Immature natural killer cell (primary cell): ENCODE measurements around the gene USP17L30. TPM values are rescaled to one million over a fixed set of nuclear protein-coding genes. Genes with fewer than 3 reads are reported as not detected.
A peak's percentile ranks its signal among the peaks of the same experiment; 100 is the strongest.
"Not testable (repeated sequence)": the region's sequence is repeated elsewhere in the genome, so short reads cannot be mapped to it uniquely, and the experiment has no call there.

Source experiments
- DNase-seq, 3 donors: peaks; one replicate each; pipeline ENCODE4 v3.0.0; 2022; ENCODE audit warnings: mixed read lengths in 1 of 3
- H3K27ac Mint-ChIP-seq, 6 donors: one replicate each; pipeline ENCODE4 v1.8.0; 2020; ENCODE audit warnings: mixed read lengths in 6 of 6, mild to moderate bottlenecking in 5 of 6, inconsistent platforms in 4 of 6, moderate library complexity in 3 of 6
- H3K27me3 Mint-ChIP-seq, 3 donors: one replicate each; pipeline ENCODE4 v1.8.0; 2020 to 2021; ENCODE audit warnings: low read depth in 3 of 3, mild to moderate bottlenecking in 3 of 3, mixed read lengths in 3 of 3, moderate library complexity in 3 of 3, inconsistent platforms in 1 of 3
- H3K36me3 Mint-ChIP-seq, 3 donors: one replicate each; pipeline ENCODE4 v1.8.0; 2020; ENCODE audit warnings: mixed read lengths in 3 of 3, inconsistent platforms in 2 of 3, mild to moderate bottlenecking in 2 of 3
- H3K4me1 Mint-ChIP-seq, 2 donors: one replicate each; pipeline ENCODE4 v1.8.0; 2020; ENCODE audit warnings: inconsistent platforms in 2 of 2, mild to moderate bottlenecking in 2 of 2, mixed read lengths in 2 of 2, moderate library complexity in 1 of 2
- H3K4me3 Mint-ChIP-seq, 5 donors: one replicate each; pipeline ENCODE4 v1.8.0; 2020; ENCODE audit warnings: mild to moderate bottlenecking in 5 of 5, mixed read lengths in 5 of 5, inconsistent platforms in 3 of 5, moderate library complexity in 3 of 5
- H3K9me3 Mint-ChIP-seq, 6 donors: one replicate each; pipeline ENCODE4 v1.8.0; 2020; ENCODE audit warnings: mild to moderate bottlenecking in 6 of 6, mixed read lengths in 6 of 6, inconsistent platforms in 4 of 6, moderate library complexity in 3 of 6
- polyA plus RNA-seq, 3 donors: library from polyadenylated mRNA; unstranded; fragments of 300-500 nt; fragmentation: Illumina TruSeq; gene quantifications; one replicate each; pipeline ENCODE4 v1.2.3, GENCODE V29; 2021

The USP17L30 gene, protein sequence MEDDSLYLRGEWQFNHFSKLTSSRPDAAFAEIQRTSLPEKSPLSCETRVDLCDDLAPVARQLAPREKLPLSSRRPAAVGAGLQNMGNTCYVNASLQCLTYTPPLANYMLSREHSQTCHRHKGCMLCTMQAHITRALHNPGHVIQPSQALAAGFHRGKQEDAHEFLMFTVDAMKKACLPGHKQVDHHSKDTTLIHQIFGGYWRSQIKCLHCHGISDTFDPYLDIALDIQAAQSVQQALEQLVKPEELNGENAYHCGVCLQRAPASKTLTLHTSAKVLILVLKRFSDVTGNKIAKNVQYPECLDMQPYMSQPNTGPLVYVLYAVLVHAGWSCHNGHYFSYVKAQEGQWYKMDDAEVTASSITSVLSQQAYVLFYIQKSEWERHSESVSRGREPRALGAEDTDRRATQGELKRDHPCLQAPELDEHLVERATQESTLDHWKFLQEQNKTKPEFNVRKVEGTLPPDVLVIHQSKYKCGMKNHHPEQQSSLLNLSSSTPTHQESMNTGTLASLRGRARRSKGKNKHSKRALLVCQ
- polyA plus RNA-seq: not detected

DNA sequence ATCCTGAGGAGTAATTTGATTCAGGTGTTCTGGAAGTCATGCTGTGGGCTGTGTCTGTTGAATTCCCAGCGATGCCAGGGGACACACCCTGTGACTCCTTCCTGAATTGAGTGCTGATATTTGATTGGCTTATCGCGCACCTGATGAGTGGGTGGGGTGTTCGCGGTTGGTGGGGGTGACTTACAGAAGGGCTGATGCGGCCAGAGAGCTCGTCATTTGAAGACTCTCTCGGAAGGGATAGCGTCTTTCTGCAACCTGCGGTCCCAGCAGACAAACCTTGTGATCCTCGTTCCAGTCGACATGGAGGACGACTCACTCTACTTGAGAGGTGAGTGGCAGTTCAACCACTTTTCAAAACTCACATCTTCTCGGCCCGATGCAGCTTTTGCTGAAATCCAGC, at the start of gene USP17L30:
Gene USP17L30, plus strand, starts transcription at position 301 of the 400 bp plus-strand sequence. Its CDS starts 0 bp downstream, at position 301.
- not testable (repeated sequence) for DNase-seq, H3K27me3 Mint-ChIP-seq, H3K27ac Mint-ChIP-seq, H3K4me1 Mint-ChIP-seq, H3K9me3 Mint-ChIP-seq, H3K4me3 Mint-ChIP-seq, H3K36me3 Mint-ChIP-seq

DNA sequence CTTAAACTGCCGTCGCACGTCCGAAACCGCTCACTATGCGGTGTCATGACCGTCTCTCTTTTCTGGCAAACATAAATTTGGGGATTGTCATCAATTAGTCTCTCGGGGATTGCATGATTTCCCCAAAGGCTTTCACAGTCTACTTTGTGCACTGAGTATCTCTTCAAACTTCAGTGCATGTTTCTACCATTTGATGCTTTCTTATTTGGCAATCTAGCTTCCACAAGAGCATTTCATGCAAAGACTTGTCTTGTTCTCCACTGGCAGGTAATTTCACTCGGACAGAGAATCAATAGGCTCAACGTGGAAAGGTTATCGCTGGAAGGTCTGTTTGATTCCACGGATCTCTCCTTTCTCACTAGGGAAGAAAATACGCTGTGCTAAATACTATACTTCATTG, 38.7 kb upstream of the USP17L30 start:
- not testable (repeated sequence) for H3K4me1 Mint-ChIP-seq, H3K36me3 Mint-ChIP-seq, H3K27ac Mint-ChIP-seq, H3K4me3 Mint-ChIP-seq, H3K27me3 Mint-ChIP-seq, H3K9me3 Mint-ChIP-seq
- peak in 1 of 3 donors; percentile 0 for DNase-seq

DNA sequence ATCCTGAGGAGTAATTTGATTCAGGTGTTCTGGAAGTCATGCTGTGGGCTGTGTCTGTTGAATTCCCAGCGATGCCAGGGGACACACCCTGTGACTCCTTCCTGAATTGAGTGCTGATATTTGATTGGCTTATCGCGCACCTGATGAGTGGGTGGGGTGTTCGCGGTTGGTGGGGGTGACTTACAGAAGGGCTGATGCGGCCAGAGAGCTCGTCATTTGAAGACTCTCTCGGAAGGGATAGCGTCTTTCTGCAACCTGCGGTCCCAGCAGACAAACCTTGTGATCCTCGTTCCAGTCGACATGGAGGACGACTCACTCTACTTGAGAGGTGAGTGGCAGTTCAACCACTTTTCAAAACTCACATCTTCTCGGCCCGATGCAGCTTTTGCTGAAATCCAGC, 38.1 kb upstream of the USP17L30 start, which contains the start of gene USP17L24:
Gene USP17L24, plus strand, starts transcription at position 301 of the 400 bp plus-strand sequence. Its CDS starts 0 bp downstream, at position 301.
- not testable (repeated sequence) for H3K27me3 Mint-ChIP-seq, H3K4me1 Mint-ChIP-seq, H3K36me3 Mint-ChIP-seq, H3K4me3 Mint-ChIP-seq, DNase-seq, H3K27ac Mint-ChIP-seq, H3K9me3 Mint-ChIP-seq

DNA sequence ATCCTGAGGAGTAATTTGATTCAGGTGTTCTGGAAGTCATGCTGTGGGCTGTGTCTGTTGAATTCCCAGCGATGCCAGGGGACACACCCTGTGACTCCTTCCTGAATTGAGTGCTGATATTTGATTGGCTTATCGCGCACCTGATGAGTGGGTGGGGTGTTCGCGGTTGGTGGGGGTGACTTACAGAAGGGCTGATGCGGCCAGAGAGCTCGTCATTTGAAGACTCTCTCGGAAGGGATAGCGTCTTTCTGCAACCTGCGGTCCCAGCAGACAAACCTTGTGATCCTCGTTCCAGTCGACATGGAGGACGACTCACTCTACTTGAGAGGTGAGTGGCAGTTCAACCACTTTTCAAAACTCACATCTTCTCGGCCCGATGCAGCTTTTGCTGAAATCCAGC, 33.3 kb upstream of the USP17L30 start, which contains the start of gene USP17L25:
Gene USP17L25, plus strand, starts transcription at position 301 of the 400 bp plus-strand sequence. Its CDS starts 0 bp downstream, at position 301.
- not testable (repeated sequence) for H3K27me3 Mint-ChIP-seq, H3K4me1 Mint-ChIP-seq, H3K27ac Mint-ChIP-seq, H3K9me3 Mint-ChIP-seq, DNase-seq, H3K36me3 Mint-ChIP-seq, H3K4me3 Mint-ChIP-seq

DNA sequence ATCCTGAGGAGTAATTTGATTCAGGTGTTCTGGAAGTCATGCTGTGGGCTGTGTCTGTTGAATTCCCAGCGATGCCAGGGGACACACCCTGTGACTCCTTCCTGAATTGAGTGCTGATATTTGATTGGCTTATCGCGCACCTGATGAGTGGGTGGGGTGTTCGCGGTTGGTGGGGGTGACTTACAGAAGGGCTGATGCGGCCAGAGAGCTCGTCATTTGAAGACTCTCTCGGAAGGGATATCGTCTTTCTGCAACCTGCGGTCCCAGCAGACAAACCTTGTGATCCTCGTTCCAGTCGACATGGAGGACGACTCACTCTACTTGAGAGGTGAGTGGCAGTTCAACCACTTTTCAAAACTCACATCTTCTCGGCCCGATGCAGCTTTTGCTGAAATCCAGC, 28.6 kb upstream of the USP17L30 start, which contains the start of gene USP17L26:
Gene USP17L26, plus strand, starts transcription at position 301 of the 400 bp plus-strand sequence. Its CDS starts 0 bp downstream, at position 301.
- DNase-seq, H3K27me3 Mint-ChIP-seq, H3K9me3 Mint-ChIP-seq, H3K36me3 Mint-ChIP-seq, H3K4me1 Mint-ChIP-seq, H3K4me3 Mint-ChIP-seq, H3K27ac Mint-ChIP-seq: not testable (repeated sequence)

DNA sequence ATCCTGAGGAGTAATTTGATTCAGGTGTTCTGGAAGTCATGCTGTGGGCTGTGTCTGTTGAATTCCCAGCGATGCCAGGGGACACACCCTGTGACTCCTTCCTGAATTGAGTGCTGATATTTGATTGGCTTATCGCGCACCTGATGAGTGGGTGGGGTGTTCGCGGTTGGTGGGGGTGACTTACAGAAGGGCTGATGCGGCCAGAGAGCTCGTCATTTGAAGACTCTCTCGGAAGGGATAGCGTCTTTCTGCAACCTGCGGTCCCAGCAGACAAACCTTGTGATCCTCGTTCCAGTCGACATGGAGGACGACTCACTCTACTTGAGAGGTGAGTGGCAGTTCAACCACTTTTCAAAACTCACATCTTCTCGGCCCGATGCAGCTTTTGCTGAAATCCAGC, 23.8 kb upstream of the USP17L30 start, which contains the start of gene USP17L5:
Gene USP17L5, plus strand, starts transcription at position 301 of the 400 bp plus-strand sequence. Its CDS starts 0 bp downstream, at position 301.
- H3K27me3 Mint-ChIP-seq, H3K27ac Mint-ChIP-seq: not testable (repeated sequence)

DNA sequence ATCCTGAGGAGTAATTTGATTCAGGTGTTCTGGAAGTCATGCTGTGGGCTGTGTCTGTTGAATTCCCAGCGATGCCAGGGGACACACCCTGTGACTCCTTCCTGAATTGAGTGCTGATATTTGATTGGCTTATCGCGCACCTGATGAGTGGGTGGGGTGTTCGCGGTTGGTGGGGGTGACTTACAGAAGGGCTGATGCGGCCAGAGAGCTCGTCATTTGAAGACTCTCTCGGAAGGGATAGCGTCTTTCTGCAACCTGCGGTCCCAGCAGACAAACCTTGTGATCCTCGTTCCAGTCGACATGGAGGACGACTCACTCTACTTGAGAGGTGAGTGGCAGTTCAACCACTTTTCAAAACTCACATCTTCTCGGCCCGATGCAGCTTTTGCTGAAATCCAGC, 19.1 kb upstream of the USP17L30 start, which contains the start of gene USP17L27:
Gene USP17L27, plus strand, starts transcription at position 301 of the 400 bp plus-strand sequence. Its CDS starts 0 bp downstream, at position 301.
- DNase-seq, H3K4me1 Mint-ChIP-seq, H3K4me3 Mint-ChIP-seq, H3K27me3 Mint-ChIP-seq, H3K27ac Mint-ChIP-seq, H3K9me3 Mint-ChIP-seq, H3K36me3 Mint-ChIP-seq: not testable (repeated sequence)

More for the DNA sequence above, 23.8 kb upstream of the USP17L30 start, which contains the start of gene USP17L5:
- not testable (repeated sequence) for H3K4me1 Mint-ChIP-seq, H3K9me3 Mint-ChIP-seq, DNase-seq, H3K4me3 Mint-ChIP-seq, H3K36me3 Mint-ChIP-seq

DNA sequence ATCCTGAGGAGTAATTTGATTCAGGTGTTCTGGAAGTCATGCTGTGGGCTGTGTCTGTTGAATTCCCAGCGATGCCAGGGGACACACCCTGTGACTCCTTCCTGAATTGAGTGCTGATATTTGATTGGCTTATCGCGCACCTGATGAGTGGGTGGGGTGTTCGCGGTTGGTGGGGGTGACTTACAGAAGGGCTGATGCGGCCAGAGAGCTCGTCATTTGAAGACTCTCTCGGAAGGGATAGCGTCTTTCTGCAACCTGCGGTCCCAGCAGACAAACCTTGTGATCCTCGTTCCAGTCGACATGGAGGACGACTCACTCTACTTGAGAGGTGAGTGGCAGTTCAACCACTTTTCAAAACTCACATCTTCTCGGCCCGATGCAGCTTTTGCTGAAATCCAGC, 14.3 kb upstream of the USP17L30 start, which contains the start of gene USP17L28:
Gene USP17L28, plus strand, starts transcription at position 301 of the 400 bp plus-strand sequence. Its CDS starts 0 bp downstream, at position 301.
- DNase-seq, H3K27me3 Mint-ChIP-seq, H3K36me3 Mint-ChIP-seq, H3K9me3 Mint-ChIP-seq, H3K4me3 Mint-ChIP-seq, H3K4me1 Mint-ChIP-seq, H3K27ac Mint-ChIP-seq: not testable (repeated sequence)

DNA sequence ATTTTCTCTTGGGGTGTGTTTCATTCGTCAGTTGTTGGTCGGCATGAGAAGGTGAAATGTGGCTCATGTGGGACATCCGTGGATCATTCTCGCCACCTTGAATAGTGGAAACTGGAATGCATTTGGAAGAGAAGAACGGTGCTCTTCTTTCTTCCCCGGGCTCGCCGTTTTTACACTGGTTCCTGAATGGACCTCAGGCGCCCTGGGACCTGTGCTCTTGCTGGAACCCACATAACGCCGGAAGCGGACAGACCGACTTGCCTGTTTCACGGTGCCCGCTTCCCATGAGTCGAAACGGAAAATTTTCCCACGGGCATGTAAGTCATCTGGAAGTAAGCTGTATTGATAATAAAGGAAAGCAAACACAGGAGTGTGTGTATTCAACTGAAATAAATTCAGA, 12.1 kb upstream of the USP17L30 start:
- H3K27me3 Mint-ChIP-seq, H3K4me3 Mint-ChIP-seq, H3K9me3 Mint-ChIP-seq, H3K27ac Mint-ChIP-seq, H3K4me1 Mint-ChIP-seq, H3K36me3 Mint-ChIP-seq, DNase-seq: not testable (repeated sequence)

DNA sequence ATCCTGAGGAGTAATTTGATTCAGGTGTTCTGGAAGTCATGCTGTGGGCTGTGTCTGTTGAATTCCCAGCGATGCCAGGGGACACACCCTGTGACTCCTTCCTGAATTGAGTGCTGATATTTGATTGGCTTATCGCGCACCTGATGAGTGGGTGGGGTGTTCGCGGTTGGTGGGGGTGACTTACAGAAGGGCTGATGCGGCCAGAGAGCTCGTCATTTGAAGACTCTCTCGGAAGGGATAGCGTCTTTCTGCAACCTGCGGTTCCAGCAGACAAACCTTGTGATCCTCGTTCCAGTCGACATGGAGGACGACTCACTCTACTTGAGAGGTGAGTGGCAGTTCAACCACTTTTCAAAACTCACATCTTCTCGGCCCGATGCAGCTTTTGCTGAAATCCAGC, 9.6 kb upstream of the USP17L30 start, which contains the start of gene USP17L29:
Gene USP17L29, plus strand, starts transcription at position 301 of the 400 bp plus-strand sequence. Its CDS starts 0 bp downstream, at position 301.
- H3K27me3 Mint-ChIP-seq, H3K27ac Mint-ChIP-seq, H3K9me3 Mint-ChIP-seq, DNase-seq, H3K4me3 Mint-ChIP-seq, H3K36me3 Mint-ChIP-seq, H3K4me1 Mint-ChIP-seq: not testable (repeated sequence)

DNA sequence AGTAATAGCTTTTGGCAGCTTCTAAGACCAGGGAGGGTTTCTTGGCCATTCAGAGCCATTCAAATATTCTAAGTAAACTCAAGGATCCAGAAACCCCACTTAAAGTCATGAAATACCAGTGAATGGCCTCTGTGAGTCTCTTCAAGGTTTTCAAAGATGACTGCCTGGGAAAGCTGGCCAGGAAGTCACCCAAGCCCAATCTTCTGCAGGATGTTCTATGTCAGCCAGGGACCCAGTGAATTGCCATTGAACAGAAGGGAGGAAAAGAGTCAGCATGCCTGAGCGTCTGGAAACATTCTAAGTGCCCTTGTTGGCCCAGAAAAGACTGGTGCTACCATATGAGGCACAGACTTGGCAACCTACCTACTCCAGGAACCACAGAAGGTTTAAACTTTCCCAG, 17.0 kb downstream of the USP17L30 start:
- not testable (repeated sequence) for H3K36me3 Mint-ChIP-seq, DNase-seq, H3K4me1 Mint-ChIP-seq, H3K27me3 Mint-ChIP-seq, H3K9me3 Mint-ChIP-seq, H3K27ac Mint-ChIP-seq, H3K4me3 Mint-ChIP-seq

DNA sequence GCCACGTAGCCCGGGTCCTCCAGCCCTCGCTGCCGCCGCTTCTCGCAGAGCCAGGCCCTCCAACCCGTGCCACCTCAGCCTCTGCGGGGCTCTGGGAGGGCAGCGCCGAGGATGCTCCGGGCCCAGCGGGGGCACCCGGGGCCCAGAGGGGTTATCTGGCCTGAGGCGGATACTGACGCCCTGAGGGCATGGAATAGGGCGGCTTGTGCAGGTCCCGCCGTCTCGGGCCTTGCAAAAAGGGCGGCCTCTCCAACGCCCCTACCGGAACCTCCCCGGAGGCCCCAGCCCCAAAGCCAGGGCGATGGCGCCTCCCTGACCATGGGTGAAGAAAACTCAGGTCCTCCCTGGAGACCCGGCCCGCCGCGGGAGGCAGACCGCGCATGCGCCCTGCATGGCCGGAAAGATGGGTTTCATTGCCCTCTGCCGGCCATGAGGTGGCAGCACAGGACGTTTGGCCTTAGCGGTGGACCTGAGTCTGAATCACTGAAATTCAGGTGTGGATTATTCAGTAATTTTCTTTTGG, 18.1 kb downstream of the USP17L30 start:
- H3K4me3 Mint-ChIP-seq: peak overlapping the region; percentile 7 to 29 (median 27)
- DNase-seq: peak; percentile 38 to 50 (median 47)
- not testable (repeated sequence) for H3K4me1 Mint-ChIP-seq, H3K9me3 Mint-ChIP-seq, H3K27ac Mint-ChIP-seq, H3K36me3 Mint-ChIP-seq, H3K27me3 Mint-ChIP-seq

DNA sequence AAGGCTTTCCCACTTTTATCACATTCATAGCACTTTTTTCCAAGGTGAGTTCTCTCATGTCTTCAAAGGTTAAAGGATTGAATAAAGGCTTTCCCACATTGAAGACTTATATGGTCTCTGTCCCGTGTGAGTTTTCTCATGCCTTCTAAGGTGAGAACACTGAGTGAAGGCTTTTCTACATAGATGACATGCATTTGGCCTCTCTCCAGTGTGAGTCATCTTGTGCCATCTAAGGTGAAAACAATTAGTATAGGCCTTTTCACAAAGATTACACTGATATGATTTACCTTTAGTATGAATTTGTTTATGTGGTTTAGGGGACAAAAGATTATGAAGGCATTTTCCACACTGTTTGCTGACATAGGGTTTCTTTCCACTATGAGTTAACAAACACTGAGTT, 21.2 kb downstream of the USP17L30 start:
- no peak for DNase-seq
- Mint-ChIP-seq H3K4me1 (no peaks in the 10 kb centered on the region), H3K9me3 (no peaks in the 10 kb centered on the region), H3K4me3 (no peak overlapping the region), H3K27ac (no peak overlapping the region), H3K36me3 (no peaks in the 10 kb centered on the region), H3K27me3 (peaks cover 0 to 4% (median 2%) of the 10 kb centered on the region in 3 donors)

DNA sequence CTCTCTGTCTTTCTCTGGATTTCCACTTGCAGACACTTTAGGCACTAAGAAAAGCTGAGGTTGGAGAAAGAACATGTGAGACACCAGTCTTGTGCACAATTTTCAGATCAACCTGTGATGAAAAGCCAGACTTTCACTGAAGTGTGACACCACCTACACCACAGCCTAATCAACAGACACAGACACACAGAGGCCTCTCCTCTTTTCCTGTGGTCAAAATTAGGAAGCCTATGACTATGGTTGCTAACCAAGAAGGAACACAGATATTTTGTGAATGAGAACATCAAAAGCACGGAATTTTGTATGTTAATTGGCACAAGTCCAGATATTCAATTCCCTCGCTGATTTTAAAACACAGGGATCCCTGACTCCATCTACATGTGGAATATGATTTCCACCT, 26.1 kb downstream of the USP17L30 start:
- not testable (repeated sequence) for H3K27ac Mint-ChIP-seq, H3K4me3 Mint-ChIP-seq, DNase-seq, H3K9me3 Mint-ChIP-seq, H3K4me1 Mint-ChIP-seq, H3K27me3 Mint-ChIP-seq, H3K36me3 Mint-ChIP-seq
